RPMI8226 (cell line): ENCODE measurements around the gene KLHL4.
"Not testable (repeated sequence)": the region's sequence is repeated elsewhere in the genome, so short reads cannot be mapped to it uniquely, and the experiment has no call there.

Source experiments
- DNase-seq: peaks from one replicate; pipeline ENCODE4 v3.0.0-alpha.2; 2015

Gene KLHL4

DNA sequence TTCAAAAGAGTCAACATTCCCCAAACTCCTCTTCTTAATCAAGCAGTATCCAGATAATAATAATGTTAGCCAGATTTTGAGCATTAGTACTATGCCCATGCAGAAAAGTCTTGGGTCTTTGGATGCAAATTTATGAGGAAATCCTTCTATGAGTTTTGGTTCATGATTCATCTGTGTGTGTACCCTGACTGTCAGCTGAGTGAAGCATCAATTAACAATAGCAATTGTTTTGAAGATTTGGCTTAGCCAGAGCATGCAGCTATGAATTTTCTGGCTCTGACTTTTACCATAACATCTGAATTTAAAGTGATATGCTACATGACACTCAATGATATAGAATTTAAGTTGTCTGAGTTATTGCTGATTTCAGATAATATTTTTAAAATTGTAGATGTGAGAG is 145.8 kb downstream of the KLHL4 start:
- DNase-seq, result no peak

DNA sequence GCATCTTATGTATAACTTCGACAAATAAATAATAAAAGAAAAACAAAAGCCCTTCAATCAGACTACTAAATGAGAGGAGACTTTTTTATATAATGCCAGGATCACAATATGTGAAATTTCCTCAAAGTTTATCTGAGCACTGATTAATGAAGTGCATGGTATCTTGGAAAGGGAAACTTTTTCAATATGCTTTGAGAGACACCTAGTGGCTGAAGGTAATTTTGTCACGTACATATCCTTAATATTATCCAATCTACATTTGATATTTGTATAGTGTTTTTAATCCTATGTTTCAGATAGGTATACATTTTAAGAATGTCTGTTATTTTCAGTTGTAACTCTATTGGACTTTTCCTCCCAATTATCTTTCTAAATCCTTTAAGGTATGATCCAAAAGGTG is 146.8 kb downstream of the KLHL4 start:
- peak; percentile 23 for DNase-seq

DNA sequence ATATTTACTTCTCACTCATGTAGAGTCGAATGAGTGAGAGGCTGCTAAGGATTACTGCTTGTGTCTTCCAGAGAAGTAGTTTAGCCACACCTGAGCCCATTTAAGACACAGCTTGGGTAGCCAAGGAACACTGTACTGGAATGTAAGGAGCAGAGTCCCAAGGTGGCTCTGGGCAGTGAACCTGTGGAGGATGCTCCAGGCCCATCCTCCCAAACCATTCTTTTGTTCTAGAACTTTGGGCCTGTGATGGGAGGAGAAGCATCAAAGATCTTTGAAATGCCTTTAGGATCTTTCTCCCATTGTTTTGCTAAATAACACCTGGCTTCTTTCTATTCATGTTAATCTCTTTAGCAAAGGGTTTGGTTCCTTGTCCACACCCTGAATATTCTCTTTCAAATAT is 162.2 kb downstream of the KLHL4 start:
- DNase-seq, result no peak

GRCh38 chrX:87687703-87688102 is 170.1 kb downstream of the KLHL4 start:
- DNase-seq, result no peak

- DNase-seq, result not testable (repeated sequence)
Observed at GRCh38 chrX:87688113-87688748, 170.6 kb downstream of the KLHL4 start.

GRCh38 chrX:87689218-87689617 is 171.6 kb downstream of the KLHL4 start:
- not testable (repeated sequence) for DNase-seq

DNA sequence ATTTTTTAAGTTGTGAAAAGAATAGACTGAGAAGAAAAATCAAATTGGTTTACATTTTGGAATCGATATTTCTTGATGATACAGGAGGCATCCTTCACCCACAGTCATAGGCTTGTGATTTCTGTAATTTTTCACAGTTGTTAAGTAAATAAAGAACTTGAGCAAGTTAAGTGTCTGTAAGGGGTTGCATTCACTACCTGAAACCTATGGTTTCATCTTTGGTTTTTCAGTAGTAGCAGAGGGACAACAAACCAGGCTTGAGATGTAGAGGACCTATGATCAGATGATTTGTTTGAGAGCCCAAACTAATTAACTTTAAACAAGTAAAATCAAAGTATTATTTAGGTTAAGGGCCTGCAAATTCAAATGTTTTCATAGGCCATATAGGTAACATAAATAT is 175.6 kb downstream of the KLHL4 start:
- DNase-seq, result no peak

DNA sequence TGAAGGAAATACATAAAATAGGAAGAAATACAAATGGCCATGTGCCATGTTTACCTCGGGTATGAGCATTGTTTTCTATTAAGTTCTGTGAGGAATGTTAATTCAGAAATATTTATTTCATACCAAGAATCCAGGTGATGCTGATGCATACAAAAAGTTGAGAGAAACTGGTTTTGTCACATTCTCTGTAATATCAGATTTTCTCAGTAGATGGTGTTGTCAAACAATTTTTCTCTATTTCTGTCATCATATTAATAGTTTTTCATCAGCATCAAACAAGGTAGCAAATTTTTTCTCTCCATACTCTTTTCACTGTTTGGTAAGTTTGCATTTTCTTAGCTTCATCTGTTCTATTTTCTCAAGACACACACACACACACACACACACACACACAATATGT is 179.8 kb downstream of the KLHL4 start:
- DNase-seq, result no peak

DNA sequence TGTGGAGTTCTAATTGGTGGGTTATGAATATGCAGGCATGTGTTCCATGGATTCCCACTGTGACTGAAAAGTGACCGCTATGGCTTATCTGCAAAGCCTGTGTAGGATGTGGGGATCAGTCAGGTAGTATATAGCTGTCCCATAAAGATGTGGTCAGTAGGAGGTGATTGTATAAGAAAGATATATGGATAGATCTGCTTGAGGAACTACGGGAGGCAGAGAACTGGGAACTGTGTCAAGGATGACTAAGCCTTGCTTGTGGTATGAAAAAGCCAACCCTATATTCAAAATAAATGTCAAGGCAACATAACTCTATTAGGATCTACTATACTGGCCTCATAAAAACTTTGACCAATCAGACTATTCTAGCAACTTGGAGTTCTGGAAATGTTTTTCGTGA is 185.2 kb downstream of the KLHL4 start:
- DNase-seq, result no peak

DNA sequence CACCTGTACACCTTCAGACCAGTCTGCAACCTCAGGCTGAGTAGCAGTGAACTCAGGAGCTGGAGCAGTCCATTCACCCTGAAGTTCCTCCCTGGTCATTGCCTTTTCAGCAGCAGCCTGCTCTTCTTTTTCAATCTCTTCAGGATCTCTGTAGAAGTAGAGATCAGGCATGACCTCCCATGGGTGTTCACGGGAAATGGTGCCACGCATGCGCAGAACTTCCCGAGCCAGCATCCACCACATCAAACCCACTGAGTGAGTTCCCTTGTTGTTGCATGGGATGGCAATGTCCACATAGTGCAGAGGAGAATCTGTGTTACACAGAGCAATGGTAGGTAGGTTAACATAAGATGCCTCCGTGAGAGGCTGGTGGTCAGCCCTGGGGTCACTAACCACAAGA is 185.9 kb downstream of the KLHL4 start:
- DNase-seq, result not testable (repeated sequence)

- DNase-seq, result no peak
Observed at GRCh38 chrX:87706134-87706533, 188.5 kb downstream of the KLHL4 start.

DNA sequence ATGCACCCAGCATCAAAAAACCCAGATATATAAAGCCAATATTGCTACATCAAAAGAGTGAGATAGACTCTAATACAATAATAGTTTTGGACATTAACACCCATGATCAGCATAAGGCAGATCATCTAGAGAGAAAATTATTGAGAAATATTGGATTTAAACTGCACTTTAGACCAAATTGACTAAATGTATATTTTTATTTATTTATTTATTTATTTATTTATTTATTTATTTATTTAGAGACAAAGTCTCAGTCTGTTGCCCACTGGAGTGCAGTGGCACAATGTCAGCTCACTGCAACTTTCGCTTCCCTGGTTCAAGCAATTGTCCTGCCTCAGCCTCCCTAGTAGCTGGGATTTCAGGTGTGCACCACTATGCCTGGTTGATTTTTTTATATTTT is 193.0 kb downstream of the KLHL4 start:
- DNase-seq, result no peak
